Parathyroid adenoma (tissue), 2 donors: Measurements from ENCODE around the gene PANX2.
"Not testable (repeated sequence)": the region's sequence is repeated elsewhere in the genome, so short reads cannot be mapped to it uniquely, and the experiment has no call there.

Experiments
- H2AFZ ChIP-seq: fragments of 300-600 bp; sonication (generic); one replicate; pipeline ENCODE4 v1.7.0; 2017; ENCODE audit warnings: antibody characterized with exemption, mild to moderate bottlenecking
- H3K27ac ChIP-seq: fragments of 300-600 bp; sonication (generic); one replicate; pipeline ENCODE4 v1.7.0; 2017
- H3K27me3 ChIP-seq: fragments of 300-600 bp; sonication (generic); one replicate; pipeline ENCODE4 v1.7.0; 2017; ENCODE audit warnings: low read length; ENCODE audit not compliant: control insufficient read depth, insufficient read depth
- H3K36me3 ChIP-seq: fragments of 300-600 bp; sonication (generic); one replicate; pipeline ENCODE4 v1.7.0; 2017; ENCODE audit warnings: low read length; ENCODE audit not compliant: control insufficient read depth, insufficient read depth
- H3K4me1 ChIP-seq: fragments of 300-600 bp; sonication (generic); one replicate; pipeline ENCODE4 v1.7.0; 2017; ENCODE audit warnings: control low read depth
- H3K4me2 ChIP-seq: fragments of 300-600 bp; sonication (generic); one replicate; pipeline ENCODE4 v1.7.0; 2017; ENCODE audit warnings: low read length
- H3K4me3 ChIP-seq: fragments of 300-600 bp; sonication (generic); one replicate; pipeline ENCODE4 v1.7.0; 2017; ENCODE audit warnings: low read depth, low read length
- H3K79me2 ChIP-seq: fragments of 300-600 bp; sonication (generic); one replicate; pipeline ENCODE4 v1.7.0; 2017; ENCODE audit warnings: control low read depth
- H3K9ac ChIP-seq: fragments of 300-600 bp; sonication (generic); one replicate; pipeline ENCODE4 v1.7.0; 2017; ENCODE audit warnings: mild to moderate bottlenecking
- H3K9me3 ChIP-seq: fragments of 300-600 bp; sonication (generic); one replicate; pipeline ENCODE4 v1.7.0; 2017; ENCODE audit warnings: low read length; ENCODE audit not compliant: control insufficient read depth
- CTCF ChIP-seq: fragments of 300-600 bp; sonication (generic); IDR thresholded peaks from one replicate; pipeline ENCODE4 v1.7.0; 2017; ENCODE audit warnings: antibody characterized with exemption, mild to moderate bottlenecking
- donor health status: primary hyperparathyroidism.

Gene PANX2

GRCh38 chr22:50202130-50202666 lies 31.7 kb downstream of the PANX2 start:
- Histone ChIP-seq H3K9me3 (no peaks in the 10 kb centered on the region), H2AFZ (no peak overlapping the region), H3K36me3 (no peaks in the 10 kb centered on the region), H3K4me3 (peak overlapping the region; percentile 49), H3K27ac (no peak overlapping the region), H3K9ac (no peak overlapping the region), H3K27me3 (no peaks in the 10 kb centered on the region), H3K4me1 (no peaks in the 10 kb centered on the region), H3K79me2 (peaks cover 3% of the 10 kb centered on the region), H3K4me2 (peak overlapping the region; percentile 54)
- no peak for TF ChIP-seq CTCF

GRCh38 chr22:50203288-50203687 lies 32.8 kb downstream of the PANX2 start:
- Histone ChIP-seq H2AFZ (no peak overlapping the region), H3K9ac (no peak overlapping the region), H3K9me3 (no peaks in the 10 kb centered on the region), H3K27ac (no peak overlapping the region), H3K27me3 (no peaks in the 10 kb centered on the region), H3K4me1 (no peaks in the 10 kb centered on the region), H3K79me2 (peaks cover 3% of the 10 kb centered on the region), H3K4me3 (no peak overlapping the region), H3K36me3 (no peaks in the 10 kb centered on the region), H3K4me2 (no peak overlapping the region)
- no peak for TF ChIP-seq CTCF

GRCh38 chr22:50204571-50204970 lies 34.0 kb downstream of the PANX2 start:
- TF ChIP-seq CTCF, result no peak
- H3K27ac ChIP-seq, result no peak overlapping the region
- no peak overlapping the region for H3K4me3 ChIP-seq
- peaks cover 4% of the 10 kb centered on the region for H3K79me2 ChIP-seq
- H3K9me3 ChIP-seq, result no peaks in the 10 kb centered on the region
- no peak overlapping the region for H2AFZ ChIP-seq
- no peak overlapping the region for H3K4me2 ChIP-seq
- H3K9ac ChIP-seq, result no peak overlapping the region
- H3K36me3 ChIP-seq, result no peaks in the 10 kb centered on the region
- H3K4me1 ChIP-seq, result no peaks in the 10 kb centered on the region
- no peaks in the 10 kb centered on the region for H3K27me3 ChIP-seq

GRCh38 chr22:50204998-50205397 lies 34.5 kb downstream of the PANX2 start:
- H3K36me3 ChIP-seq, H3K9ac ChIP-seq, H3K4me3 ChIP-seq, H2AFZ ChIP-seq, H3K4me2 ChIP-seq, H3K27ac ChIP-seq, H3K27me3 ChIP-seq, H3K79me2 ChIP-seq, H3K4me1 ChIP-seq, H3K9me3 ChIP-seq: not testable (repeated sequence)

- Histone ChIP-seq H2AFZ (no peak overlapping the region), H3K9me3 (no peaks in the 10 kb centered on the region), H3K4me3 (no peak overlapping the region), H3K79me2 (peaks cover 7% of the 10 kb centered on the region), H3K27ac (no peak overlapping the region), H3K27me3 (no peaks in the 10 kb centered on the region), H3K4me2 (no peak overlapping the region), H3K9ac (no peak overlapping the region), H3K36me3 (no peaks in the 10 kb centered on the region), H3K4me1 (peaks cover 2% of the 10 kb centered on the region)
- TF ChIP-seq CTCF, result no peak
Observed at GRCh38 chr22:50205781-50206569, 35.4 kb downstream of the PANX2 start.
